ENCODE measurements around the gene ARHGAP15.

DNA sequence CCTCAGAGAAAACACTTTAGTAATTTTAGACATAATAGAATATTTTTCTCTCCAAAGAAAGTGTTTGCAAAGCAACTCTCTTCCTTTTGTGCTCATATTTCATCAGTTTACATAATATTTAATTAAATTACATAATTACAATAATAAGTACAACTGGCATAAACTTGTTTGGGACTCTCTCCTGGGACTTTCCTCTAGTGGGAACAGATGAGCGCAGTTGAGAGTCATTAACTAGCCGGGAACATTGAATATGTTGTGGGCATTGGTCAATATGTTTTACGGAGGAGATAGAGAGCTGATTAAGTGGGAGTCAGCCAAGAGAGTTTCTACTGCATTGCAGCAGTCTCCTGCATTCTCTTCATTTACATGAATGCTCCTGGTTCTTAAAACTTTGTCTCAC, 607.7 kb downstream of the ARHGAP15 start:
- TF ChIP-seq CTCF (IDR thresholded peaks at IDR 0.05): no peak
- TF ChIP-seq POLR2A (IDR thresholded peaks at IDR 0.05): no peak

All from adrenal gland (tissue), 5 donors.